HepG2 (cell line): ENCODE measurements around the gene FAM193A. TPM values are rescaled to one million over a fixed set of nuclear protein-coding genes. Genes with fewer than 3 reads are reported as not detected.

ENCODE experiments used
- ATF7-NPFF ChIP-seq: sonication (generic); formaldehyde crosslinking; IDR thresholded peaks from 2 replicates; pipeline ENCODE4 v1.8.1; 2023; ENCODE audit warnings: mild to moderate bottlenecking, low read depth, missing genetic modification reagents, moderate library complexity
- CBFB ChIP-seq: sonication (generic); formaldehyde crosslinking; IDR thresholded peaks from 2 replicates; pipeline ENCODE4 v1.4.0; 2020; ENCODE audit warnings: missing genetic modification reagents
- CBX2 ChIP-seq, 2 experiments: fragments of 200-600 bp in 1 of 2; sonication (generic); formaldehyde crosslinking in 1 of 2; IDR thresholded peaks; 2 replicates each; pipeline versions ENCODE4 v1.7.0 to v1.8.1; 2018 to 2022; ENCODE audit warnings: low read depth in 2 of 2, low read length in 1 of 2, mild to moderate bottlenecking in 1 of 2, missing genetic modification reagents in 1 of 2
- DMAP1 ChIP-seq: IDR thresholded peaks from 2 replicates; pipeline ENCODE4 v1.6.1; 2016
- GMEB2 ChIP-seq: IDR thresholded peaks from 2 replicates; pipeline ENCODE4 v1.6.1; 2016; ENCODE audit warnings: missing biosample characterization, missing genetic modification reagents, low read depth
- IRF9 ChIP-seq: sonication (generic); formaldehyde crosslinking; IDR thresholded peaks from 2 replicates; pipeline ENCODE4 v1.8.0; 2022; ENCODE audit warnings: missing genetic modification reagents, mild to moderate bottlenecking, borderline replicate concordance
- KDM5A ChIP-seq: fragments of 200-600 bp; sonication (generic); IDR thresholded peaks from 2 replicates; pipeline ENCODE4 v1.7.0; 2018; ENCODE audit warnings: antibody characterized with exemption, mild to moderate bottlenecking, low read length, borderline replicate concordance
- MLLT10 ChIP-seq: sonication (generic); formaldehyde crosslinking; IDR thresholded peaks from 2 replicates; pipeline ENCODE4 v1.4.0; 2020; ENCODE audit warnings: missing genetic modification reagents
- PRPF4 ChIP-seq: fragments of 200-400 bp; formaldehyde crosslinking; IDR thresholded peaks from 2 replicates; pipeline ENCODE4 v1.6.1; 2016; ENCODE audit warnings: low read length, low read depth; ENCODE audit not compliant: poor library complexity, severe bottlenecking
- TFDP2 ChIP-seq: sonication (generic); formaldehyde crosslinking; IDR thresholded peaks from 2 replicates; pipeline ENCODE4 v1.4.0; 2020; ENCODE audit warnings: missing genetic modification reagents
- ZBTB25 ChIP-seq: IDR thresholded peaks from 2 replicates; pipeline ENCODE4 v1.6.1; 2018; ENCODE audit warnings: missing genetic modification reagents
- ZHX2 ChIP-seq, 2 experiments: sonication (generic) in 1 of 2; formaldehyde crosslinking in 1 of 2; IDR thresholded peaks; 2 replicates each; pipeline versions ENCODE4 v1.6.1 to v1.9.0; 2014 to 2022; ENCODE audit warnings: antibody characterized with exemption in 1 of 2, borderline replicate concordance in 1 of 2, inconsistent platforms in 1 of 2, low read depth in 1 of 2, missing genetic modification reagents in 1 of 2
- ZSCAN20 ChIP-seq: sonication (generic); formaldehyde crosslinking; IDR thresholded peaks from 2 replicates; pipeline ENCODE4 v1.4.0; 2020; ENCODE audit warnings: missing genetic modification reagents, mild to moderate bottlenecking, borderline replicate concordance
- polyA plus RNA-seq, 8 experiments: library from polyadenylated mRNA; depleted of rRNA in 3 of 8; stranded (reverse) in 7 of 8; unstranded in 1 of 8; fragments of >200 nt; fragmentation: Illumina TruSeq in 4 of 8; extraction: Trizol in 4 of 8; gene quantifications; 2 replicates each; pipeline versions ENCODE4 v1.2.1 to v1.2.3, GENCODE V29; 2011 to 2016; ENCODE audit warnings: low read depth in 4 of 8, missing spikeins in 1 of 8, mixed read lengths in 1 of 8; ENCODE audit not compliant: insufficient read depth in 1 of 8
- total RNA-seq, 5 experiments: library from RNA; depleted of rRNA; stranded (reverse); fragments of >200 nt; fragmentation: Illumina TruSeq; extraction: Trizol; gene quantifications; 2 replicates each; pipeline ENCODE4 v1.2.3, GENCODE V29; 2016; ENCODE audit warnings: low read depth in 1 of 5
- TF ChIP-seq, protein P1 (sequence below): sonication (generic); formaldehyde crosslinking; IDR thresholded peaks from 2 replicates; pipeline ENCODE4 v1.4.0; 2020; ENCODE audit warnings: missing genetic modification reagents

The FAM193A gene
- total and polyA plus RNA-seq, 2 of the 13 experiments (the other 11 are each of a cell fraction or from before 2014, with no cell fraction given), result 5.7 to 8.7 TPM

GRCh38 chr4:2536193-2537010, at the start of gene FAM193A (continued):
- TF ChIP-seq, protein P1, sequence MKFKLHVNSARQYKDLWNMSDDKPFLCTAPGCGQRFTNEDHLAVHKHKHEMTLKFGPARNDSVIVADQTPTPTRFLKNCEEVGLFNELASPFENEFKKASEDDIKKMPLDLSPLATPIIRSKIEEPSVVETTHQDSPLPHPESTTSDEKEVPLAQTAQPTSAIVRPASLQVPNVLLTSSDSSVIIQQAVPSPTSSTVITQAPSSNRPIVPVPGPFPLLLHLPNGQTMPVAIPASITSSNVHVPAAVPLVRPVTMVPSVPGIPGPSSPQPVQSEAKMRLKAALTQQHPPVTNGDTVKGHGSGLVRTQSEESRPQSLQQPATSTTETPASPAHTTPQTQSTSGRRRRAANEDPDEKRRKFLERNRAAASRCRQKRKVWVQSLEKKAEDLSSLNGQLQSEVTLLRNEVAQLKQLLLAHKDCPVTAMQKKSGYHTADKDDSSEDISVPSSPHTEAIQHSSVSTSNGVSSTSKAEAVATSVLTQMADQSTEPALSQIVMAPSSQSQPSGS (CRISPR knock-in tag), result peak; percentile 95
- TF ChIP-seq GMEB2 (CRISPR knock-in tag), result peak; percentile 95
- TF ChIP-seq CBX2 (IDR thresholded peaks at IDR 0.05; ENCODE audit: low read depth, low read length), result no peak
- no peak for TF ChIP-seq CBX2 (CRISPR knock-in tag; IDR thresholded peaks at IDR 0.05; ENCODE audit: low read depth)
- no peak for TF ChIP-seq ZSCAN20 (CRISPR knock-in tag)
- no peak for TF ChIP-seq KDM5A
- TF ChIP-seq DMAP1 (CRISPR knock-in tag), result no peak; the same call in 1 of the 2 replicates
- TF ChIP-seq ZBTB25 (CRISPR knock-in tag), result peak; percentile 15
- TF ChIP-seq ATF7-NPFF (CRISPR knock-in tag), result no peak
- TF ChIP-seq TFDP2 (CRISPR knock-in tag), result no peak; the same call in 1 of the 2 replicates
- no peak for TF ChIP-seq PRPF4
- TF ChIP-seq MLLT10 (CRISPR knock-in tag), result no peak
- TF ChIP-seq CBFB (CRISPR knock-in tag), result no peak
- TF ChIP-seq IRF9 (CRISPR knock-in tag), result peak; percentile 3; the same call in 1 of the 2 replicates
- peak; percentile 83 for TF ChIP-seq ZHX2 (IDR thresholded peaks at IDR 0.05; ENCODE audit: low read depth)
- TF ChIP-seq ZHX2 (CRISPR knock-in tag; IDR thresholded peaks at IDR 0.05; ENCODE audit: borderline replicate concordance), result no peak
